HEK293 (cell line): ENCODE data around the gene TIAM1.

Experiments
- CTCF ChIA-PET: fragments of 350-600 bp; formaldehyde crosslinking; extraction: SDS; loops from one replicate; lab custom pipeline; 2021; ENCODE audit warnings: antibody characterized with exemption; lab: Yijun Ruan, JAX
- POLR2A ChIA-PET: fragments of 300-600 bp; formaldehyde crosslinking; extraction: SDS; loops from one replicate; lab custom pipeline; 2020; ENCODE audit warnings: antibody characterized with exemption, inconsistent platforms; lab: Yijun Ruan, JAX
- H3K27ac ChIP-seq: fragments of 200-500 bp; sonication (Bioruptor generic); 2 replicates; pipeline ENCODE4 v1.5.1; 2014; ENCODE audit warnings: low read depth, low read length, control low read depth, inconsistent platforms; ENCODE audit errors: extremely low read depth
- H3K36me3 ChIP-seq, 2 experiments: fragments of 200-500 bp in 1 of 2; sonication (Bioruptor generic) in 1 of 2; 1 replicate in 1 of 2; 2 replicates in 1 of 2; pipeline ENCODE4 v1.5.1; 2014 to 2017; ENCODE audit warnings: inconsistent platforms in 2 of 2, low read length in 2 of 2; ENCODE audit not compliant: control insufficient read depth in 2 of 2, insufficient read depth in 1 of 2
- H3K4me1 ChIP-seq: fragments of 200-500 bp; sonication (Bioruptor generic); 2 replicates; pipeline ENCODE4 v1.5.1; 2014; ENCODE audit warnings: mild to moderate bottlenecking, low read length, inconsistent platforms; ENCODE audit not compliant: control insufficient read depth, insufficient read depth
- H3K4me3 ChIP-seq: 2 replicates; pipeline ENCODE4 v1.5.1; 2011; ENCODE audit warnings: low read depth, mild to moderate bottlenecking, control low read depth, low read length, moderate library complexity
- H3K9me3 ChIP-seq: fragments of 200-500 bp; sonication (Bioruptor generic); 2 replicates; pipeline ENCODE4 v1.5.1; 2014; ENCODE audit warnings: low read depth, low read length, inconsistent platforms; ENCODE audit not compliant: control insufficient read depth, insufficient read depth
- GLIS1 ChIP-seq: fragments of 450-650 bp; formaldehyde crosslinking; IDR thresholded peaks from 2 replicates; pipeline ENCODE4 v1.5.1; 2016; ENCODE audit warnings: missing biosample characterization, missing genetic modification characterization
- ZNF121 ChIP-seq: fragments of 450-650 bp; formaldehyde crosslinking; IDR thresholded peaks from 2 replicates; pipeline ENCODE4 v1.5.1; 2016; ENCODE audit warnings: missing biosample characterization, missing genetic modification characterization
- ZNF133 ChIP-seq: fragments of 450-650 bp; formaldehyde crosslinking; IDR thresholded peaks from 2 replicates; pipeline ENCODE4 v1.5.1; 2016; ENCODE audit warnings: missing biosample characterization, missing genetic modification characterization
- ZNF184 ChIP-seq: fragments of 450-650 bp; IDR thresholded peaks from 2 replicates; pipeline ENCODE4 v1.5.1; 2018; ENCODE audit warnings: missing biosample characterization, mild to moderate bottlenecking, missing genetic modification characterization
- ZNF404 ChIP-seq: fragments of 450-650 bp; formaldehyde crosslinking; IDR thresholded peaks from 2 replicates; pipeline ENCODE4 v1.5.1; 2017; ENCODE audit warnings: missing biosample characterization, missing genetic modification characterization
- ZNF433 ChIP-seq: fragments of 450-650 bp; formaldehyde crosslinking; IDR thresholded peaks from 2 replicates; pipeline ENCODE4 v1.5.1; 2016; ENCODE audit warnings: missing biosample characterization, missing genetic modification characterization, low read depth
- ZNF571 ChIP-seq: fragments of 450-650 bp; formaldehyde crosslinking; IDR thresholded peaks from 2 replicates; pipeline ENCODE4 v1.5.0; 2017; ENCODE audit warnings: missing biosample characterization, missing genetic modification characterization
- ZNF600 ChIP-seq: fragments of 450-650 bp; formaldehyde crosslinking; IDR thresholded peaks from 2 replicates; pipeline ENCODE4 v1.5.1; 2016; ENCODE audit warnings: missing biosample characterization, missing genetic modification characterization
- ZNF629 ChIP-seq: fragments of 450-650 bp; formaldehyde crosslinking; IDR thresholded peaks from 2 replicates; pipeline ENCODE4 v1.5.1; 2017; ENCODE audit warnings: missing biosample characterization, missing genetic modification characterization
- ZNF785 ChIP-seq: fragments of 450-650 bp; formaldehyde crosslinking; IDR thresholded peaks from 2 replicates; pipeline ENCODE4 v1.5.1; 2016; ENCODE audit warnings: missing biosample characterization, missing genetic modification characterization
- ZSCAN30 ChIP-seq: fragments of 450-650 bp; IDR thresholded peaks from 2 replicates; pipeline ENCODE4 v1.5.1; 2018; ENCODE audit warnings: missing biosample characterization, mild to moderate bottlenecking, missing genetic modification characterization, moderate library complexity
- TF ChIP-seq, protein P1 (sequence below): fragments of 450-650 bp; formaldehyde crosslinking; IDR thresholded peaks from 2 replicates; pipeline ENCODE4 v1.5.1; 2016; ENCODE audit warnings: missing biosample characterization, missing genetic modification characterization
- TF ChIP-seq, protein P2 (sequence below): fragments of 450-650 bp; formaldehyde crosslinking; IDR thresholded peaks from 2 replicates; pipeline ENCODE4 v1.5.1; 2016; ENCODE audit warnings: missing biosample characterization, missing genetic modification characterization
- TF ChIP-seq, protein P3 (sequence below): fragments of 450-650 bp; formaldehyde crosslinking; IDR thresholded peaks from 2 replicates; pipeline ENCODE4 v1.5.1; 2016; ENCODE audit warnings: missing biosample characterization, missing genetic modification characterization, borderline replicate concordance
- TF ChIP-seq, protein P4 (sequence below): fragments of 450-650 bp; formaldehyde crosslinking; IDR thresholded peaks from 2 replicates; pipeline ENCODE4 v1.5.1; 2016; ENCODE audit warnings: missing biosample characterization, missing genetic modification characterization
- TF ChIP-seq, protein P5 (sequence below): fragments of 450-650 bp; formaldehyde crosslinking; IDR thresholded peaks from 2 replicates; pipeline ENCODE4 v1.5.1; 2016; ENCODE audit warnings: missing biosample characterization, missing genetic modification characterization
- TF ChIP-seq, protein P6 (sequence below): fragments of 450-650 bp; formaldehyde crosslinking; IDR thresholded peaks from 2 replicates; pipeline ENCODE4 v1.5.1; 2016; ENCODE audit warnings: missing biosample characterization, missing genetic modification characterization
- TF ChIP-seq, protein P7 (sequence below): IDR thresholded peaks from 2 replicates; pipeline ENCODE4 v1.6.1; 2011; ENCODE audit warnings: mild to moderate bottlenecking, low read depth, low read length, borderline replicate concordance
- TF ChIP-seq, protein P8 (sequence below): sonication (generic); formaldehyde crosslinking; IDR thresholded peaks from 2 replicates; pipeline ENCODE4 v1.8.1; 2022; ENCODE audit warnings: mild to moderate bottlenecking, moderate library complexity, missing genetic modification reagents
- TF ChIP-seq, protein P9 (sequence below): fragments of 450-650 bp; formaldehyde crosslinking; IDR thresholded peaks from 2 replicates; pipeline ENCODE4 v1.5.1; 2016; ENCODE audit warnings: missing biosample characterization, missing genetic modification characterization

TIAM1 gene

DNA sequence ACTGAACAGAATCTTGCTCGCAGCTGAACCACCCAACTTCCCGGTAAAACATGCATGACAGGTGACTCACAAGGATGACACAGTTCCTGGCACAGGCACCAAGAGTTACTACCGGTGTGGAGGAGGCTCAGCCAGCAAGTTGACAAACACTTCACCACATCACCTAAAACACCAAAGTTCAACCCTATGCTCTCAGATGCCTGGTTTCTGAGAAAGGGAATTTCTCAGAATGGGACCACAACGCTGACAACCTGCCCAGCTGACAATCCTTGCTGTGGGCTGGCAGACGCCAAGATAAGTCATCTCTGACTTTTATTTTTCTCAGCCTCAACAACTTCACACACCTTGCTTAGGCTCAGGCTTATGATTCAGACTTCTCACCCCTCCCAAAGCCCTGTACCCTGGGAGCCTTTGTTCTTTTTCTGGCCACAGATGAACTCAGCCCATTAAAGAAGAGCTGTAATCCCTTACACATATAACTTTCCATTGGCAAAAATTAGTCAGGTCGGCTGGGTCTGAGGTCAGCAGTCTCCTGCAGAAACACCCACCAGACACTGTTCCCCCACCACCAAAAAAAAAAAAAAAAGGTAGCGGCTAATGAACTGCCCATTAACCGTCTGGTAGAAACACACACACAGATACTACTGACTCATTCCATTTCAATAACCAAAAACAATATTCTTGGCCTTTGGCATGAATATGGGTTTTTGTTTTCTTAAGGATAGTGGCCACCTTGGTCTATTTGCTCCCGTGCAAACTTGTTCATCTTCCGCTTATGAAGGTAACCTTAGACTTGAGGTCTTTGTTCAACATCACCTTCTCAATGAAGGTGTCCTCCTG, 10.8 kb upstream of the TIAM1 start (continued):
- TF ChIP-seq, protein P1, sequence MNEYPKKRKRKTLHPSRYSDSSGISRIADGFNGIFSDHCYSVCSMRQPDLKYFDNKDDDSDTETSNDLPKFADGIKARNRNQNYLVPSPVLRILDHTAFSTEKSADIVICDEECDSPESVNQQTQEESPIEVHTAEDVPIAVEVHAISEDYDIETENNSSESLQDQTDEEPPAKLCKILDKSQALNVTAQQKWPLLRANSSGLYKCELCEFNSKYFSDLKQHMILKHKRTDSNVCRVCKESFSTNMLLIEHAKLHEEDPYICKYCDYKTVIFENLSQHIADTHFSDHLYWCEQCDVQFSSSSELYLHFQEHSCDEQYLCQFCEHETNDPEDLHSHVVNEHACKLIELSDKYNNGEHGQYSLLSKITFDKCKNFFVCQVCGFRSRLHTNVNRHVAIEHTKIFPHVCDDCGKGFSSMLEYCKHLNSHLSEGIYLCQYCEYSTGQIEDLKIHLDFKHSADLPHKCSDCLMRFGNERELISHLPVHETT (tag by site-specific recombination), result peak; percentile 61; the same call in 1 of the 2 replicates
- TF ChIP-seq, protein P2, sequence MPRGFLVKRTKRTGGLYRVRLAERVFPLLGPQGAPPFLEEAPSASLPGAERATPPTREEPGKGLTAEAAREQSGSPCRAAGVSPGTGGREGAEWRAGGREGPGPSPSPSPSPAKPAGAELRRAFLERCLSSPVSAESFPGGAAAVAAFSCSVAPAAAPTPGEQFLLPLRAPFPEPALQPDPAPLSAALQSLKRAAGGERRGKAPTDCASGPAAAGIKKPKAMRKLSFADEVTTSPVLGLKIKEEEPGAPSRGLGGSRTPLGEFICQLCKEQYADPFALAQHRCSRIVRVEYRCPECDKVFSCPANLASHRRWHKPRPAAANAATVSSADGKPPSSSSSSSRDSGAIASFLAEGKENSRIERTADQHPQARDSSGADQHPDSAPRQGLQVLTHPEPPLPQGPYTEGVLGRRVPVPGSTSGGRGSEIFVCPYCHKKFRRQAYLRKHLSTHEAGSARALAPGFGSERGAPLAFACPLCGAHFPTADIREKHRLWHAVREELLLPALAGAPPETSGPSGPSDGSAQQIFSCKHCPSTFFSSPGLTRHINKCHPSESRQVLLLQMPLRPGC (tag by site-specific recombination), result peak; percentile 43; the same call in 1 of the 2 replicates
- TF ChIP-seq ZSCAN30 (tag by site-specific recombination), result no peak
- TF ChIP-seq ZNF600 (tag by site-specific recombination), result peak; percentile 75; the same call in 1 of the 2 replicates
- TF ChIP-seq, protein P3, sequence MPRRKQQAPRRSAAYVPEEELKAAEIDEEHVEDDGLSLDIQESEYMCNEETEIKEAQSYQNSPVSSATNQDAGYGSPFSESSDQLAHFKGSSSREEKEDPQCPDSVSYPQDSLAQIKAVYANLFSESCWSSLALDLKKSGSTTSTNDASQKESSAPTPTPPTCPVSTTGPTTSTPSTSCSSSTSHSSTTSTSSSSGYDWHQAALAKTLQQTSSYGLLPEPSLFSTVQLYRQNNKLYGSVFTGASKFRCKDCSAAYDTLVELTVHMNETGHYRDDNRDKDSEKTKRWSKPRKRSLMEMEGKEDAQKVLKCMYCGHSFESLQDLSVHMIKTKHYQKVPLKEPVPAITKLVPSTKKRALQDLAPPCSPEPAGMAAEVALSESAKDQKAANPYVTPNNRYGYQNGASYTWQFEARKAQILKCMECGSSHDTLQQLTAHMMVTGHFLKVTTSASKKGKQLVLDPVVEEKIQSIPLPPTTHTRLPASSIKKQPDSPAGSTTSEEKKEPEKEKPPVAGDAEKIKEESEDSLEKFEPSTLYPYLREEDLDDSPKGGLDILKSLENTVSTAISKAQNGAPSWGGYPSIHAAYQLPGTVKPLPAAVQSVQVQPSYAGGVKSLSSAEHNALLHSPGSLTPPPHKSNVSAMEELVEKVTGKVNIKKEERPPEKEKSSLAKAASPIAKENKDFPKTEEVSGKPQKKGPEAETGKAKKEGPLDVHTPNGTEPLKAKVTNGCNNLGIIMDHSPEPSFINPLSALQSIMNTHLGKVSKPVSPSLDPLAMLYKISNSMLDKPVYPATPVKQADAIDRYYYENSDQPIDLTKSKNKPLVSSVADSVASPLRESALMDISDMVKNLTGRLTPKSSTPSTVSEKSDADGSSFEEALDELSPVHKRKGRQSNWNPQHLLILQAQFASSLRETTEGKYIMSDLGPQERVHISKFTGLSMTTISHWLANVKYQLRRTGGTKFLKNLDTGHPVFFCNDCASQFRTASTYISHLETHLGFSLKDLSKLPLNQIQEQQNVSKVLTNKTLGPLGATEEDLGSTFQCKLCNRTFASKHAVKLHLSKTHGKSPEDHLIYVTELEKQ (tag by site-specific recombination), result no peak
- peak; percentile 80; the same call in 1 of the 2 replicates for TF ChIP-seq ZNF184 (tag by site-specific recombination)
- peak; percentile 52 for TF ChIP-seq ZNF629 (tag by site-specific recombination)
- TF ChIP-seq, protein P4, sequence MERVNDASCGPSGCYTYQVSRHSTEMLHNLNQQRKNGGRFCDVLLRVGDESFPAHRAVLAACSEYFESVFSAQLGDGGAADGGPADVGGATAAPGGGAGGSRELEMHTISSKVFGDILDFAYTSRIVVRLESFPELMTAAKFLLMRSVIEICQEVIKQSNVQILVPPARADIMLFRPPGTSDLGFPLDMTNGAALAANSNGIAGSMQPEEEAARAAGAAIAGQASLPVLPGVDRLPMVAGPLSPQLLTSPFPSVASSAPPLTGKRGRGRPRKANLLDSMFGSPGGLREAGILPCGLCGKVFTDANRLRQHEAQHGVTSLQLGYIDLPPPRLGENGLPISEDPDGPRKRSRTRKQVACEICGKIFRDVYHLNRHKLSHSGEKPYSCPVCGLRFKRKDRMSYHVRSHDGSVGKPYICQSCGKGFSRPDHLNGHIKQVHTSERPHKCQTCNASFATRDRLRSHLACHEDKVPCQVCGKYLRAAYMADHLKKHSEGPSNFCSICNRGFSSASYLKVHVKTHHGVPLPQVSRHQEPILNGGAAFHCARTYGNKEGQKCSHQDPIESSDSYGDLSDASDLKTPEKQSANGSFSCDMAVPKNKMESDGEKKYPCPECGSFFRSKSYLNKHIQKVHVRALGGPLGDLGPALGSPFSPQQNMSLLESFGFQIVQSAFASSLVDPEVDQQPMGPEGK (tag by site-specific recombination), result peak; percentile 46; the same call in 1 of the 2 replicates
- no peak for TF ChIP-seq ZNF404 (tag by site-specific recombination)
- TF ChIP-seq, protein P5, sequence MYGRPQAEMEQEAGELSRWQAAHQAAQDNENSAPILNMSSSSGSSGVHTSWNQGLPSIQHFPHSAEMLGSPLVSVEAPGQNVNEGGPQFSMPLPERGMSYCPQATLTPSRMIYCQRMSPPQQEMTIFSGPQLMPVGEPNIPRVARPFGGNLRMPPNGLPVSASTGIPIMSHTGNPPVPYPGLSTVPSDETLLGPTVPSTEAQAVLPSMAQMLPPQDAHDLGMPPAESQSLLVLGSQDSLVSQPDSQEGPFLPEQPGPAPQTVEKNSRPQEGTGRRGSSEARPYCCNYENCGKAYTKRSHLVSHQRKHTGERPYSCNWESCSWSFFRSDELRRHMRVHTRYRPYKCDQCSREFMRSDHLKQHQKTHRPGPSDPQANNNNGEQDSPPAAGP (tag by site-specific recombination), result peak; percentile 65
- peak; percentile 36 for TF ChIP-seq GLIS1 (tag by site-specific recombination)
- TF ChIP-seq, all 188 proteins: peak for 16

DNA sequence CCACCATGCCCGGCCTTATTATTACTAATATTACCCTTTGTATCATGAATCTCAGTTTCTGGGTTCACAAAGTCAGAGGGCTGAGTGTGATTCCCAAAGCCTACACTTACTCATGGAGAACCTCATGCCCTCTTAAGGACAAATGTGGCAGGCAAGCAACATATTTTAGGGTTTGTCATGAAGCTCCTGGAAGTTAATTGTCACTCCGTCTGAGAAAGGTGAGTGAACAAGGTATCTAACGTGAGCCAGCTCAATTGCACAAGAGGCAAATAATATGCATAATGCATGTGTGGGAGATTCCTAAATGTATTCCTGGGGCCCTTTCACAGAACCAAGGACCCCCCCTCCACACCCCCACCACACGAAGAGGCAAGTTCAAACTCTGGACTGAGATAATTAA, 10.1 kb upstream of the TIAM1 start:
- ChIA-PET POLR2A (no interaction called here), CTCF (interaction anchor here (0.7 to 1.0 kb wide), 3 partner anchors 14 to 226 kb away, joined by 3 to 4 read pairs (median 3); no protein-coding TSS in a partner anchor)
- H3K4me3 ChIP-seq, result no peak overlapping the region
- TF ChIP-seq ZNF433 (tag by site-specific recombination) (no peak), ZNF121 (tag by site-specific recombination) (no peak), ZNF571 (no peak), ZNF785 (tag by site-specific recombination) (no peak), ZNF133 (tag by site-specific recombination) (no peak)
- TF ChIP-seq, protein P6, sequence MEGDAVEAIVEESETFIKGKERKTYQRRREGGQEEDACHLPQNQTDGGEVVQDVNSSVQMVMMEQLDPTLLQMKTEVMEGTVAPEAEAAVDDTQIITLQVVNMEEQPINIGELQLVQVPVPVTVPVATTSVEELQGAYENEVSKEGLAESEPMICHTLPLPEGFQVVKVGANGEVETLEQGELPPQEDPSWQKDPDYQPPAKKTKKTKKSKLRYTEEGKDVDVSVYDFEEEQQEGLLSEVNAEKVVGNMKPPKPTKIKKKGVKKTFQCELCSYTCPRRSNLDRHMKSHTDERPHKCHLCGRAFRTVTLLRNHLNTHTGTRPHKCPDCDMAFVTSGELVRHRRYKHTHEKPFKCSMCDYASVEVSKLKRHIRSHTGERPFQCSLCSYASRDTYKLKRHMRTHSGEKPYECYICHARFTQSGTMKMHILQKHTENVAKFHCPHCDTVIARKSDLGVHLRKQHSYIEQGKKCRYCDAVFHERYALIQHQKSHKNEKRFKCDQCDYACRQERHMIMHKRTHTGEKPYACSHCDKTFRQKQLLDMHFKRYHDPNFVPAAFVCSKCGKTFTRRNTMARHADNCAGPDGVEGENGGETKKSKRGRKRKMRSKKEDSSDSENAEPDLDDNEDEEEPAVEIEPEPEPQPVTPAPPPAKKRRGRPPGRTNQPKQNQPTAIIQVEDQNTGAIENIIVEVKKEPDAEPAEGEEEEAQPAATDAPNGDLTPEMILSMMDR (tag by site-specific recombination), result no peak
- TF ChIP-seq, protein P7, sequence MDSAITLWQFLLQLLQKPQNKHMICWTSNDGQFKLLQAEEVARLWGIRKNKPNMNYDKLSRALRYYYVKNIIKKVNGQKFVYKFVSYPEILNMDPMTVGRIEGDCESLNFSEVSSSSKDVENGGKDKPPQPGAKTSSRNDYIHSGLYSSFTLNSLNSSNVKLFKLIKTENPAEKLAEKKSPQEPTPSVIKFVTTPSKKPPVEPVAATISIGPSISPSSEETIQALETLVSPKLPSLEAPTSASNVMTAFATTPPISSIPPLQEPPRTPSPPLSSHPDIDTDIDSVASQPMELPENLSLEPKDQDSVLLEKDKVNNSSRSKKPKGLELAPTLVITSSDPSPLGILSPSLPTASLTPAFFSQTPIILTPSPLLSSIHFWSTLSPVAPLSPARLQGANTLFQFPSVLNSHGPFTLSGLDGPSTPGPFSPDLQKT, result no peak
- TF ChIP-seq, protein P8, sequence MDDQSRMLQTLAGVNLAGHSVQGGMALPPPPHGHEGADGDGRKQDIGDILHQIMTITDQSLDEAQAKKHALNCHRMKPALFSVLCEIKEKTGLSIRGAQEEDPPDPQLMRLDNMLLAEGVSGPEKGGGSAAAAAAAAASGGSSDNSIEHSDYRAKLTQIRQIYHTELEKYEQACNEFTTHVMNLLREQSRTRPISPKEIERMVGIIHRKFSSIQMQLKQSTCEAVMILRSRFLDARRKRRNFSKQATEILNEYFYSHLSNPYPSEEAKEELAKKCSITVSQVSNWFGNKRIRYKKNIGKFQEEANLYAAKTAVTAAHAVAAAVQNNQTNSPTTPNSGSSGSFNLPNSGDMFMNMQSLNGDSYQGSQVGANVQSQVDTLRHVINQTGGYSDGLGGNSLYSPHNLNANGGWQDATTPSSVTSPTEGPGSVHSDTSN (CRISPR knock-in tag), result no peak
- TF ChIP-seq, protein P9, sequence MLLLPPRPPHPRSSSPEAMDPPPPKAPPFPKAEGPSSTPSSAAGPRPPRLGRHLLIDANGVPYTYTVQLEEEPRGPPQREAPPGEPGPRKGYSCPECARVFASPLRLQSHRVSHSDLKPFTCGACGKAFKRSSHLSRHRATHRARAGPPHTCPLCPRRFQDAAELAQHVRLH (tag by site-specific recombination), result no peak

More for the DNA sequence above, 10.1 kb upstream of the TIAM1 start:
- peaks cover 12% of the 10 kb centered on the region for H3K4me1 ChIP-seq
- H3K9me3 ChIP-seq, result no peaks in the 10 kb centered on the region
- no peak overlapping the region for H3K27ac ChIP-seq
- no peaks in the 10 kb centered on the region for H3K36me3 ChIP-seq
